ENCODE measurements around the gene XCR1.

Gene XCR1

GRCh38 chr3:45984331-45985312 is 42.7 kb downstream of the XCR1 start:
- DNase-seq (ENCODE audit: low read depth in 2 of 2) = no peak

DNA sequence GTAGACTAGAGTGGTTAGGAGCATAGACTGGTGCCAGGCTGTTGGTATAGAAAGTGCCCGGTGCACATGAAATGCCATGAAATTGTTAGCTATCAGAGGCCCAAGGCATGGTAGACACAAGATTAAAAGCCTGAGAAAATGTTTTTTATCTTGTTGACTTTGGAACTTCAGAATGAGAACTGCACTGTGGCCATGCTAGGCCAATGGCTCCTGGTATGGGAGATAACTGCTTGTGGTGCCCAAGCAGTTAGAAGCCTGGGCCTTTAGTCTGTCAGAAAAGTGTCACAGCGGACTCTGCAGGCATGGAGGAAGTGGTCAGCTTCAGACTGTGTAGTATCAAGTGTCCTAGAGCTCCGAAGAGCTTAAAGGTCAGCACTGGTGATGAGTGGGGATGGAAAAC is 43.5 kb downstream of the XCR1 start:
- no peak for DNase-seq (ENCODE audit: low read depth in 2 of 2)

- no peak for DNase-seq (ENCODE audit: low read depth in 2 of 2)
These were observed 45.8 kb downstream of the XCR1 start for GRCh38 chr3:45981346-45982074.

DNA sequence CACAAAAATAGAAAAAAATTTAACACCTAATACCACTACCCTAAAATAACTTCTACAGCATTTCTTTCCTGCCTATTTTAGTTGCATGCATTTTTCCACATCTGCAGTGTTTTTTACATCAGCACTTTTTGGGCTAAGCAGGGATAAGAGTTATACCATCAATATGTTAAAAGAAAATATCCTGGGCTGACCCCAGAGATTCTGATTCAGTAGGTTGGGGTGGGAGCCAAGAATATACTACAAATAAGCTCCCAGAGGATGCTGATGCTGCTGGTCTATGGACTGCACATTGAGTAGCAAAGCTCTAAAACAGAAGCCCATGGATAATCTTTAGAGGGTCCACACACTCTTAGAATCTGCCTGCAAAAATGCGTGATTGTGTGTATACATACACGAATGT is 46.5 kb downstream of the XCR1 start:
- DNase-seq (ENCODE audit: low read depth in 2 of 2) = no peak

DNA sequence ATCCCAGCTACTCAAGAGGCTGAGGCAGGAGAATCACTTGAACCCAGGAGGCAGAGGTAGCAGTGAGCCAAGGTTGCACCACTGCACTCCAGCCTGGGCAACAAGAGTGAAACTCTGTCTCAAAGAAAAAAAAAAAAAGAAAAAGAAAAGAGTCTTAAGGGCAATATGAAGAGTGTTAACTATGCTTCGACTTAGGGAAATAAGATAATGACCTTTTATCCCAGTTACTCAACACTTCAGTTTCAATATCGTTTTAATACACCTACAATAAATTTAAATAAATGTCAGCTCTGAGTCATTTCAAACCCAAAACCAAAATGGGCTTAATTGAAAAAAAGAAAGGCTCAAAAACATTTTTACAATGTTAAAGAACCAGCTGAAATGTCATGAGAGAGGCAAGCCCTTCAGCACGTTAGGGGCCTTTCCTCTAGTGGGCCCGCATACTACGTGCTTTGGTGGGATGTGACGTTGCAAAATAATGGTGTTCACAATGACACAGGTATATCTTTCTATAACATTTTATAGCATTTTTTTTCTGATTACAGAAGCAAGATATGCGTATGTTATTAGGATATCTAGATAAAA is 47.0 kb downstream of the XCR1 start:
- no peak for DNase-seq (ENCODE audit: low read depth in 2 of 2)

GRCh38 chr3:45979378-45979777 is 47.9 kb downstream of the XCR1 start:
- no peak for DNase-seq (ENCODE audit: low read depth in 2 of 2)

DNA sequence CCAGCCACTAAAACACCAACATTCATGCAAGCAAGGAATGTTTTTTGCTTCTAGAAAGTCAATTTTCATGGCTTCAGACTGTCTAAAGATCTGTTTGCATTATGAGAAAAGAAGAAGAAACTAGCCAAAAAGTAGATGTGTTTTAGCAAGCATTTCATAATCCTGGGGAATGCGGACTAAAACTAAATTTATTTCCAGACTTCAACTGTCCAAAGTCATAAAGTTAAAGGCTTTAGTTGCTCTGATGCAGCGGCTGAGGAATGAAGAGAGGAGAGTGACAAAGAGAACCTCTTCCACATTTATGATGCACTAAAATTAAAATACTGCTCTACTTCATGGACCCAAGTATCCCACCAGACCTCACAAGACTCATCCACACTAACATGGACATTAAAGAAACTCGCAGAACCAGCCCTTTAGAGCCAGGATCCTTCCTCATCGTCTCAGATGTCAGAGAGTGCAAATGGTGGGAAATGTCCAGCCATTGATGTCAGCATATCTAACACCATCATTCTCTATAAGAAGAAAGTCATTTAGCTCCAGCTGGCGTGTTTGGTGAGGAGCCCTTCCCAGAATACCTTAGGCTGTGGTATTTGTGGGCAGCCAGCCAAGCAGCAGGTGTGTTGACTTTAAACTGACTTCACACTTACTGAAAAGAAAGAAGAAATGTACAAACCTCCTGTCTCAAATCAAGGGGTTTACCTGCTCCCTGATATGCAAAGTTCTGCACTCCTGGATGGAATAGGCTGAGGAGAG is 49.1 kb downstream of the XCR1 start:
- peak; percentile 41 to 48 for DNase-seq (ENCODE audit: low read depth in 2 of 2)

- DNase-seq (ENCODE audit: low read depth in 2 of 2) = no peak
These were observed 50.8 kb downstream of the XCR1 start for GRCh38 chr3:45976191-45977091.

DNA sequence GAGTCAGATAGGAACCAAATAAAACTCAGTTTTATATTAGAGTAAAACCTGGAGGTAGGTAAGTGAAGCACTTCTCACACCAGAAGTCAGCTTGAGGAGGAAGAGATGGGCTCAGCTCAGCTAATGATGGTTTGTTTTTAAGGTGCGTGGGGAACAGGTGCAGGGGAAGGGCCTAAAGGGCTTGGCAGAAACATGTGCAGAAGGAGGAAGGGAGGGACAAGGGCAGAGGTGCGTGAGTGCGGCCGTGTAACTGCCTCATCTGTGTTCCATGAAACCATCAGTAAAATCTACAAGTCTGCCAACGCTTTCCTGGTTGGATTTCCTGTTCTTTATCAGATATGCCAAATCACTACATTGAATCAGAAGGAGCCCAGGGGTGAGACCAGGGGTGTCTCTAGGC is 51.6 kb downstream of the XCR1 start:
- DNase-seq (ENCODE audit: low read depth in 2 of 2) = no peak

DNA sequence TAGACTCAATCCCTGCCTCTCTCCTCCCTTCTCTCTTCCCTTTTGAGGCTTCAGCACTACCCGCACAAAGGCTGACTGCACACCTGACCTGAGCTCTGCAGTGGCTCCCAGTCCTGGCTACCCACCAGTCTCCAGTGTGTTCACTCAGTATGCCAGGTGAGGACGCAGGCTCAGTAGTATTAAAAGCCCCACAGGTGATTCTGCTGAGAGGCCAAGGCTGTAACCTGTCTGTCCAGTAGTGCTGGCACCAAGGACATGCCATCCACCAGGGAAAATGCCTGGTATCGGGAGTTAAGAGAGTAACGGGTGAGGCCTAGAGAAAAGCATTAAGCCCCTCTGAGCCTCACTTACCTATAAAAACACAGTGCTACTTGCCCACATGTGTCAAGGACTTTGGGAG is 52.6 kb downstream of the XCR1 start:
- DNase-seq (ENCODE audit: low read depth in 2 of 2) = no peak

- DNase-seq (ENCODE audit: low read depth in 2 of 2) = no peak
These were observed 54.5 kb downstream of the XCR1 start for GRCh38 chr3:45972534-45973402.

GRCh38 chr3:45969953-45970352 is 57.3 kb downstream of the XCR1 start:
- no peak for DNase-seq (ENCODE audit: low read depth in 2 of 2)

DNA sequence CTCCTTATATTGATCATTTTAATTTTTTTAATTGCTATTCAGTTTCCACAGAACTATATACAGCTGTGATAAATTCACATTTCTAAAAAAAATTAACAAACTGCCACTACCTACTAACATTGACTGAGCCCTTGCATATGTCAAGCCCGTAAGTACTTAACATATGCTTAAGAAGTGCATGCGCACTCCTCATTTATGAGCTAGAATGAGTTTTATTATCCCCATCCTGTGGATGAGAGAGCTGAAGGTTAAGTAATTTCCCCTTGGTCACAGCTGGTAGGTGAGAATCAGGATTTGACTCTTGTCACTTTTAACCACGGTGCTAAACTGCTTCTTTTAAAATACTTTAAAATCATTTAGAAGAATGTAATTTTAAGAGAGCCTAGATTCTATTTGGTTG is 58.2 kb downstream of the XCR1 start:
- DNase-seq (ENCODE audit: low read depth in 2 of 2) = no peak

- DNase-seq (ENCODE audit: low read depth in 2 of 2) = no peak
These were observed 58.6 kb downstream of the XCR1 start for GRCh38 chr3:45968706-45969105.

GRCh38 chr3:45968149-45968548 is 59.1 kb downstream of the XCR1 start:
- DNase-seq (ENCODE audit: low read depth in 2 of 2) = no peak

DNA sequence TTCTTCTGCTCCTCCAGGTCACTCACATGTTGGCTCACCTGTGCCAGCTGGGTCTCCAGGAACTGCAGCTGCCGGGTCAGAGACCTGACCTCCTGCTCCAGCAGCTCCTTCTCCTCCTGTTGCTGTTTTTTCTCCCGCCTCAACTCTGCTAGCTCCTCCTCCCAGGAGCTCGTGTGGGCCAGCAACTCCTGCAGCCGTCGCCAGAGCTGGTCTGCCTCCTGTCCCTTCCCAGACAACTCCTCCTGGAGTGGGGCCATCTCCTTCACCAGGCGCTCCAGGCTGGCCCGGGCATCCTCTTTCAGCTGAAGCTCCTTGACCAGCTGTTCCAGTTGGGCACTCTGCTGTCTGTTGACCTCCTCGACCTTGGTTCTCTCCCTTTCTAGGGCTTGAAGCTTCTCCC is 59.6 kb downstream of the XCR1 start:
- no peak for DNase-seq (ENCODE audit: low read depth in 2 of 2)
